Gastrocnemius medialis (tissue), 4 donors: ENCODE measurements around the gene TBC1D2. TPM values are rescaled to one million over a fixed set of nuclear protein-coding genes. Genes with fewer than 3 reads are reported as not detected.

ENCODE experiments used
- ATAC-seq, 2 donors: fragments of 150-250 bp; one replicate each; pipeline ENCODE4 v1.9.1; 2016
- DNase-seq, 2 donors: peaks; one replicate each; pipeline ENCODE4 v3.0.0-alpha.2; 2019
- H3K27ac ChIP-seq, 4 donors: fragments of 200-600 bp; sonication (generic); 1 replicate in 1 of 4; 2 replicates in 3 of 4; pipeline ENCODE4 v1.5.1; 2016 to 2018; ENCODE audit warnings: mild to moderate bottlenecking in 2 of 4, moderate library complexity in 1 of 4
- H3K27me3 ChIP-seq, 3 donors: fragments of 200-600 bp; sonication (generic) in 2 of 3; 1 replicate in 1 of 3; 2 replicates in 2 of 3; pipeline versions ENCODE4 v1.5.1 to v1.6.0; 2016 to 2019; ENCODE audit warnings: mild to moderate bottlenecking in 1 of 3, moderate library complexity in 1 of 3
- H3K36me3 ChIP-seq, 2 donors: fragments of 200-600 bp; sonication (generic) in 1 of 2; one replicate each; pipeline ENCODE4 v1.5.1; 2017 to 2018
- H3K4me1 ChIP-seq, 2 donors: fragments of 200-600 bp; sonication (generic) in 1 of 2; one replicate each; pipeline ENCODE4 v1.5.1; 2016 to 2017; ENCODE audit warnings: mild to moderate bottlenecking in 2 of 2
- H3K4me3 ChIP-seq, 4 donors: fragments of 200-600 bp; sonication (generic) in 3 of 4; 1 replicate in 1 of 4; 2 replicates in 3 of 4; pipeline ENCODE4 v1.5.1; 2016 to 2019; ENCODE audit warnings: mild to moderate bottlenecking in 2 of 4
- H3K9me3 ChIP-seq, 3 donors: fragments of 200-600 bp; sonication (generic) in 2 of 3; 1 replicate in 1 of 3; 2 replicates in 2 of 3; pipeline ENCODE4 v1.5.1; 2016 to 2019
- POLR2A ChIP-seq, 2 donors: fragments of 450-650 bp; IDR thresholded peaks; one replicate each; pipeline ENCODE4 v1.6.1; 2017; ENCODE audit warnings: antibody characterized with exemption in 2 of 2, mild to moderate bottlenecking in 2 of 2, moderate library complexity in 2 of 2
- in situ Hi-C, 4 donors: fragments of 200-750 bp; cut with MboI; loops; one replicate each; pipeline versions ENCODE4 v1.15.0 to v1.8.0; 2017; ENCODE audit warnings: low sequenced_read_pairs in 4 of 4
- intact Hi-C: fragments of 100-400 bp; cut with DNase I; formaldehyde crosslinking; loops from one replicate; pipeline ENCODE4 v1.15.1; 2023; ENCODE audit warnings: low total_unique reads
- total RNA-seq, 4 donors: library from RNA; depleted of rRNA; stranded (reverse); fragments of >200 nt; gene quantifications; one replicate each; pipeline versions ENCODE4 v1.1.0 to v1.2.3, GENCODE V29; 2016
- TF ChIP-seq, protein P1 (sequence below), 5 experiments: fragments of 450-650 bp in 3 of 5; fragments of 200-600 bp in 2 of 5; sonication (generic) in 2 of 5; IDR thresholded peaks in 4 of 5; conservative IDR thresholded peaks in 1 of 5; 1 replicate in 4 of 5; 2 replicates in 1 of 5; pipeline ENCODE4 v1.5.1; 2016 to 2019; ENCODE audit warnings: antibody characterized with exemption in 5 of 5, mild to moderate bottlenecking in 3 of 5, moderate library complexity in 3 of 5

Gene TBC1D2
- total RNA-seq, 4 donors from 2014 or later: 0.66 to 2.9 (median 1.6) TPM

DNA sequence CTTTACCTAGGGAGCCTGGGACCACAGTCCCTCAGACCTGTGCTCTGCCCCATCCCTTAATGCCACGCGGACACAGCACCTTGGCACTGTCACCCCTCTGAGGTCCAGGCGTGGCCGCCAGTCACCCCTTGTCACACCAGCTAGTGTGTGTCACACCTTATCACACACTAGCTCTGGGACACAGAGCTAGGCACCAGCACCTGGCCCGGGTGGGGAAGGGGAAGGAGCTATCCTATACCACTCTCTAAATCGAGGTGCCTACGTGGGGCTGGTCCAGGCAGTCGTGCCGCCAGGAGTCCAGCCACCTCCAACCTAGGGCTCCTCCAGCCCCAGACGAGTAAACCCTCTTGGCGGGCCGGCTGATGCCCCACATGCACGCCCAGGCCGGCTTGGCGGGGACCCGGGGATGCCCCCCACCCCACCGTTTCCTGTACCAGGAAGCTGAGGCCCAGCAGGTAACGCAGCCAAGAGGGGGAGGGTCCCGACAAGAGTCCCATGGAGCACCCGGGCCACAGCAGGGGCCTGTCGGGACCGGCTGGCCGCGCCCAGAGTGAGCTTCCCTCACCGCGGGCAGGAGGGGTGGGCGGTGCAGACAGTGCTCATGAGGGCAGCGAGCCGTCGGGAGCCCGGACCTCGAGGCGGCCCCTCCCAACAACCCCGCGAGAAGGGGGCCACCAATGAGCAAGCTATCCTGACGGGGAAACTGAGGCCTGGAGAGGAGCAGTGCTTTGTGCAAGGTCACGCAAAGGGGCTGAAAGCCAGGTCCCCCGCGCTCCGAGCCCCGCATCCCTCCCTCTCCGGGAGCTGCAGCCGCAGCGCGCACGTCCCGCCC is 63.6 kb downstream of the TBC1D2 start:
- H3K9me3 ChIP-seq: no peaks in the 10 kb centered on the region
- intact Hi-C loops (loop anchor here (5.0 kb wide), 2 partner anchors 65 to 270 kb away; partner anchors contain the start of genes TBC1D2 and TRMO), in situ Hi-C loops (no loop called here)
- no peak for ATAC-seq
- TF ChIP-seq, protein P1, sequence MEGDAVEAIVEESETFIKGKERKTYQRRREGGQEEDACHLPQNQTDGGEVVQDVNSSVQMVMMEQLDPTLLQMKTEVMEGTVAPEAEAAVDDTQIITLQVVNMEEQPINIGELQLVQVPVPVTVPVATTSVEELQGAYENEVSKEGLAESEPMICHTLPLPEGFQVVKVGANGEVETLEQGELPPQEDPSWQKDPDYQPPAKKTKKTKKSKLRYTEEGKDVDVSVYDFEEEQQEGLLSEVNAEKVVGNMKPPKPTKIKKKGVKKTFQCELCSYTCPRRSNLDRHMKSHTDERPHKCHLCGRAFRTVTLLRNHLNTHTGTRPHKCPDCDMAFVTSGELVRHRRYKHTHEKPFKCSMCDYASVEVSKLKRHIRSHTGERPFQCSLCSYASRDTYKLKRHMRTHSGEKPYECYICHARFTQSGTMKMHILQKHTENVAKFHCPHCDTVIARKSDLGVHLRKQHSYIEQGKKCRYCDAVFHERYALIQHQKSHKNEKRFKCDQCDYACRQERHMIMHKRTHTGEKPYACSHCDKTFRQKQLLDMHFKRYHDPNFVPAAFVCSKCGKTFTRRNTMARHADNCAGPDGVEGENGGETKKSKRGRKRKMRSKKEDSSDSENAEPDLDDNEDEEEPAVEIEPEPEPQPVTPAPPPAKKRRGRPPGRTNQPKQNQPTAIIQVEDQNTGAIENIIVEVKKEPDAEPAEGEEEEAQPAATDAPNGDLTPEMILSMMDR (IDR thresholded peaks at IDR 0.05 in 4 of 5, conservative IDR thresholded peaks at IDR 0.05 in 1 of 5): no peak
- no peak for TF ChIP-seq POLR2A (IDR thresholded peaks at IDR 0.05)
- H3K36me3 ChIP-seq: no peaks in the 10 kb centered on the region
- H3K4me1 ChIP-seq: peaks cover 0 to 7% of the 10 kb centered on the region in 2 donors
- no peak for DNase-seq
- H3K27me3 ChIP-seq: no peaks in the 10 kb centered on the region
- peak overlapping the region; percentile 47 to 73 (median 56) for H3K4me3 ChIP-seq
- H3K27ac ChIP-seq: no peak overlapping the region

DNA sequence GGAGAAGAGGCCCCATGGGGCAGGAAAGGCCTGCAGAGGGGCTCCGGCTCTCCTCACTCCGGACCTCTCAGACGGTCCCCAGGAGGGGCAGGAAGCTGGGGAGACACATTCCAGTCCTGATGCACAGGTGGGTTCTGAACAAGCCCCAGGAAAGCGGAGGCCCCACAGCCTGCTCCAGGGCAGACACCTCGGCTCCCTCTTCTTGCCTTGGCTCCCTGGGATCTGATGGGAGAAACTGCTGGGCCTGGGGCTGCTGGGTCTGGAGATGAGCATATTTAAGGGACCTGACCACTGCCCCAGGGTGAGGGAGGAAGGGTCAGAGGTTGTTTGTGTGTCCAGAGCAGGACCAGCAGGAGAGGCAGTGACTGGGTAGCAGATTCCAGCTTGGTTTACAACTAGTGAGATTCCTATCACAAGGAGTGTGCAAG is 64.3 kb downstream of the TBC1D2 start:
- no peaks in the 10 kb centered on the region for H3K9me3 ChIP-seq
- peaks cover 0 to 7% of the 10 kb centered on the region in 2 donors for H3K4me1 ChIP-seq
- intact Hi-C loops (loop anchor here (5.0 kb wide), 2 partner anchors 66 to 269 kb away; partner anchors contain the start of genes TBC1D2 and TRMO), in situ Hi-C loops (no loop called here)
- TF ChIP-seq POLR2A (IDR thresholded peaks at IDR 0.05): no peak
- TF ChIP-seq, protein P1 (IDR thresholded peaks at IDR 0.05 in 4 of 5, conservative IDR thresholded peaks at IDR 0.05 in 1 of 5): no peak
- no peaks in the 10 kb centered on the region for H3K27me3 ChIP-seq
- H3K36me3 ChIP-seq: no peaks in the 10 kb centered on the region
- H3K4me3 ChIP-seq: no peak overlapping the region
- no peak overlapping the region for H3K27ac ChIP-seq
- DNase-seq (no peak), ATAC-seq (no peak)

DNA sequence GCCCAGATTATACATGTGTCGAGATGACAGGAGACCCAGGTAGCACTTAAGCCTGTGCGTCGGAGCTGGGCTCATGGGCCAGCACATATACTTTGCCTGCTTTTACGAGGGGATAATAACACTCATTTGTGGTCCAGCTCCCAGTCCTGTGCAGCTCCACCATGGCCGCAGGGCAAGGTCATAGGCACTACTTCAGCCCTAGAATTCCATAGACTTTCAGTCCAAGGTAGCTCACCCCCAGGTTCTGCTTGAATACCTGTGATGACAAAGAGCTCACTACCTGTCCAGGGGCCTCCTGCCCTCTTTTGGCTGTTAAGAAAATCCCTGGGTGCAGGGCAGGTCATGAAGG is 64.7 kb downstream of the TBC1D2 start:
- ATAC-seq: no peak

DNA sequence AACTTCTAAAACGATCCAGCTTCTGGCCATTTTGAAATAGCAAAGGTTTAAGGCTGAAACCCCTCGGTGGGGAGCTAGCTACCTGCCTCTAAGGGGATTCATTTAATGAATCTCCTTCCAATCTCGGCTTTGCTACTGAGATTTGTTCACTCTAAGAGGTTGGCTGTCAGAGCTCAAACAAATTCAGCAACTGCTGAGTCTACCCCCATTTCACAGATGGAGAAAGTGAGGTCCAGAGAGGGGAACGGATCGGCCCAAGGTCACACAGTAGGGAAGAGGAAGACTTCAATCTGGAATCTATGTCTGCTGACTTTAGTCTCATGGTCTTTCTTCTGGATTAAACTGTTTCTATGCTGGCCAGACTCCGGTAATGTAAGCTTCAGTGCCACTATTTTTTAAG is 66.0 kb downstream of the TBC1D2 start:
- ATAC-seq: no peak
- TF ChIP-seq, protein P1 (IDR thresholded peaks at IDR 0.05 in 4 of 5, conservative IDR thresholded peaks at IDR 0.05 in 1 of 5): no peak
- TF ChIP-seq POLR2A (IDR thresholded peaks at IDR 0.05): no peak
- intact Hi-C loops (no loop called here), in situ Hi-C loops (no loop called here)
- Histone ChIP-seq H3K9me3 (no peaks in the 10 kb centered on the region), H3K4me1 (peaks cover 0 to 7% of the 10 kb centered on the region in 2 donors), H3K4me3 (no peak overlapping the region), H3K27ac (no peak overlapping the region), H3K27me3 (no peaks in the 10 kb centered on the region), H3K36me3 (no peaks in the 10 kb centered on the region)
- no peak for DNase-seq

More for the DNA sequence above, 64.7 kb downstream of the TBC1D2 start:
- no peak overlapping the region for H3K4me3 ChIP-seq
- DNase-seq: no peak
- in situ Hi-C loops (no loop called here), intact Hi-C loops (loop anchor here (5.0 kb wide), 2 partner anchors 67 to 268 kb away; partner anchors contain the start of genes TBC1D2 and TRMO)
- peaks cover 0 to 7% of the 10 kb centered on the region in 2 donors for H3K4me1 ChIP-seq
- H3K36me3 ChIP-seq: no peaks in the 10 kb centered on the region
- H3K27me3 ChIP-seq: no peaks in the 10 kb centered on the region
- H3K9me3 ChIP-seq: no peaks in the 10 kb centered on the region
- H3K27ac ChIP-seq: no peak overlapping the region
- no peak for TF ChIP-seq POLR2A (IDR thresholded peaks at IDR 0.05)
- TF ChIP-seq, protein P1 (IDR thresholded peaks at IDR 0.05 in 4 of 5, conservative IDR thresholded peaks at IDR 0.05 in 1 of 5): no peak
